Neuronal stem cell (in vitro differentiated cells): ENCODE results near the gene MEGF10.

Experiments
- DNase-seq: peaks from one replicate; pipeline ENCODE4 v3.0.0-alpha.2; 2013; ENCODE audit warnings: low spot score
- H2AFZ ChIP-seq: one replicate; pipeline ENCODE4 v1.6.1; 2013; ENCODE audit warnings: mild to moderate bottlenecking, low read length, inconsistent platforms
- H2AK5ac ChIP-seq: 2 replicates; pipeline ENCODE4 v1.6.1; 2013; ENCODE audit warnings: low read depth, mild to moderate bottlenecking, inconsistent platforms, low read length, moderate library complexity, mixed read lengths
- H2BK120ac ChIP-seq: 2 replicates; pipeline ENCODE4 v1.6.1; 2013; ENCODE audit warnings: low read depth, mild to moderate bottlenecking, inconsistent platforms, low read length, moderate library complexity, mixed read lengths
- H2BK12ac ChIP-seq: one replicate; pipeline ENCODE4 v1.6.1; 2013; ENCODE audit warnings: low read length, inconsistent platforms
- H2BK15ac ChIP-seq: 2 replicates; pipeline ENCODE4 v1.6.1; 2013; ENCODE audit warnings: mild to moderate bottlenecking, low read length, inconsistent platforms, mixed read lengths
- H2BK5ac ChIP-seq: one replicate; pipeline ENCODE4 v1.6.1; 2013; ENCODE audit warnings: inconsistent platforms, mild to moderate bottlenecking, low read length, moderate library complexity
- H3K14ac ChIP-seq: one replicate; pipeline ENCODE4 v1.6.1; 2013; ENCODE audit warnings: low read length, inconsistent platforms
- H3K18ac ChIP-seq: 2 replicates; pipeline ENCODE4 v1.6.1; 2013; ENCODE audit warnings: low read length, inconsistent platforms
- H3K23ac ChIP-seq: 2 replicates; pipeline ENCODE4 v1.6.1; 2013; ENCODE audit warnings: low read depth, mild to moderate bottlenecking, mixed read lengths, low read length, inconsistent platforms; ENCODE audit not compliant: poor library complexity
- H3K27ac ChIP-seq: replicated peaks from 3 replicates; pipeline ENCODE4 v1.5.1; 2013; ENCODE audit warnings: low read length, inconsistent platforms
- H3K27me3 ChIP-seq, 3 experiments: 2 replicates each; pipeline ENCODE4 v1.6.1; 2013; ENCODE audit warnings: low read length in 3 of 3, mild to moderate bottlenecking in 2 of 3, inconsistent platforms in 1 of 3, low read depth in 1 of 3, mixed read lengths in 1 of 3, moderate library complexity in 1 of 3; ENCODE audit not compliant: control insufficient read depth in 3 of 3, insufficient read depth in 3 of 3
- H3K36me3 ChIP-seq, 2 donors: replicated peaks in 1 of 2; 2 replicates each; pipeline ENCODE4 v1.6.1; 2013; ENCODE audit warnings: low read length in 2 of 2; ENCODE audit not compliant: control insufficient read depth in 2 of 2, insufficient read depth in 2 of 2
- H3K4ac ChIP-seq: 2 replicates; pipeline ENCODE4 v1.6.1; 2013; ENCODE audit warnings: inconsistent platforms, mild to moderate bottlenecking, low read length, moderate library complexity
- H3K4me1 ChIP-seq, 2 donors: 1 replicate in 1 of 2; 2 replicates in 1 of 2; pipeline ENCODE4 v1.6.1; 2013; ENCODE audit warnings: low read length in 2 of 2, low read depth in 1 of 2; ENCODE audit not compliant: control insufficient read depth in 2 of 2, insufficient read depth in 1 of 2
- H3K4me2 ChIP-seq: one replicate; pipeline ENCODE4 v1.6.1; 2013; ENCODE audit warnings: mild to moderate bottlenecking, low read length, inconsistent platforms; ENCODE audit not compliant: insufficient read depth, poor library complexity, severe bottlenecking
- H3K4me3 ChIP-seq, 2 donors: 2 replicates each; pipeline ENCODE4 v1.5.1; 2013; ENCODE audit warnings: low read length in 2 of 2, mild to moderate bottlenecking in 2 of 2, inconsistent platforms in 1 of 2, moderate library complexity in 1 of 2
- H3K79me1 ChIP-seq: one replicate; pipeline ENCODE4 v1.6.1; 2013; ENCODE audit warnings: low read depth, mild to moderate bottlenecking, inconsistent platforms, low read length, moderate library complexity
- H3K9ac ChIP-seq: one replicate; pipeline ENCODE4 v1.6.1; 2013; ENCODE audit warnings: mild to moderate bottlenecking, low read depth, low read length, inconsistent platforms; ENCODE audit not compliant: poor library complexity
- H3K9me3 ChIP-seq, 2 donors: replicated peaks in 1 of 2; 2 replicates each; pipeline versions ENCODE3 to v1.6.1; 2013; ENCODE audit warnings: low read length in 2 of 2, mild to moderate bottlenecking in 2 of 2, inconsistent platforms in 1 of 2, low read depth in 1 of 2, mixed read lengths in 1 of 2, moderate library complexity in 1 of 2; ENCODE audit not compliant: control insufficient read depth in 2 of 2, insufficient read depth in 1 of 2
- H4K8ac ChIP-seq: one replicate; pipeline ENCODE4 v1.6.1; 2013; ENCODE audit warnings: low read depth, mild to moderate bottlenecking, inconsistent platforms, low read length, moderate library complexity
- H4K91ac ChIP-seq: one replicate; pipeline ENCODE4 v1.6.1; 2013; ENCODE audit warnings: low read length, low read depth, mild to moderate bottlenecking, inconsistent platforms; ENCODE audit not compliant: poor library complexity
- WGBS, 2 donors: extraction: QIAGEN DNeasy Blood & Tissue Kit; methylation state at CpG; one replicate each; pipeline ENCODE4 v1.1.7; 2013; ENCODE audit warnings: missing lambda C conversion rate in 2 of 2, mixed read lengths in 1 of 2; ENCODE audit not compliant: insufficient read length in 2 of 2, insufficient replicate concordance in 1 of 2; ENCODE audit errors: extremely low coverage in 2 of 2; 5-methylcytosine and 5-hydroxymethylcytosine counted together

The MEGF10 gene

GRCh38 chr5:127302509-127302908 is 11.9 kb downstream of the MEGF10 start:
- H3K4me2 ChIP-seq = no peak overlapping the region
- H2BK120ac ChIP-seq = no peak overlapping the region
- H3K9ac ChIP-seq = no peak overlapping the region
- no peak overlapping the region for H3K27ac ChIP-seq
- no peak overlapping the region for H2BK15ac ChIP-seq
- H3K4ac ChIP-seq = no peak overlapping the region
- no peaks in the 10 kb centered on the region for H3K27me3 ChIP-seq
- H2AFZ ChIP-seq = no peak overlapping the region
- H3K4me1 ChIP-seq = peaks cover 8 to 31% of the 10 kb centered on the region in 2 donors
- no peak overlapping the region for H4K91ac ChIP-seq
- no peak overlapping the region for H2AK5ac ChIP-seq
- H2BK12ac ChIP-seq = no peak overlapping the region
- no peaks in the 10 kb centered on the region for H3K79me1 ChIP-seq
- no peak overlapping the region for H2BK5ac ChIP-seq
- WGBS, 2 donors = no CpG with 5 or more reads among the region's 4 CpGs
- no peak overlapping the region for H3K14ac ChIP-seq
- H3K23ac ChIP-seq = no peak overlapping the region
- no peak overlapping the region for H4K8ac ChIP-seq
- H3K36me3 ChIP-seq = no peaks in the 10 kb centered on the region
- DNase-seq = no peak
- H3K4me3 ChIP-seq = no peak overlapping the region
- H3K9me3 ChIP-seq = no peaks in the 10 kb centered on the region
- no peak overlapping the region for H3K18ac ChIP-seq

GRCh38 chr5:127303404-127303803 is 12.8 kb downstream of the MEGF10 start:
- H3K23ac ChIP-seq = no peak overlapping the region
- H3K36me3 ChIP-seq = no peaks in the 10 kb centered on the region
- H2AFZ ChIP-seq = no peak overlapping the region
- H2BK15ac ChIP-seq = no peak overlapping the region
- no peak overlapping the region for H3K4me3 ChIP-seq
- H3K18ac ChIP-seq = no peak overlapping the region
- no peak overlapping the region for H4K8ac ChIP-seq
- no CpG with 5 or more reads among the region's 1 CpG for WGBS, 2 donors
- DNase-seq = no peak
- no peak overlapping the region for H2BK5ac ChIP-seq
- H3K4me1 ChIP-seq = peaks cover 8 to 26% of the 10 kb centered on the region in 2 donors
- no peak overlapping the region for H3K4ac ChIP-seq
- H3K27ac ChIP-seq = no peak overlapping the region
- no peak overlapping the region for H3K4me2 ChIP-seq
- H3K27me3 ChIP-seq = no peaks in the 10 kb centered on the region
- H3K9me3 ChIP-seq = no peaks in the 10 kb centered on the region
- no peak overlapping the region for H3K9ac ChIP-seq
- no peaks in the 10 kb centered on the region for H3K79me1 ChIP-seq
- H2AK5ac ChIP-seq = no peak overlapping the region
- H2BK12ac ChIP-seq = no peak overlapping the region
- no peak overlapping the region for H3K14ac ChIP-seq
- H2BK120ac ChIP-seq = no peak overlapping the region
- no peak overlapping the region for H4K91ac ChIP-seq

GRCh38 chr5:127305493-127305892 is 14.9 kb downstream of the MEGF10 start:
- Histone ChIP-seq H2BK120ac (no peak overlapping the region), H3K18ac (no peak overlapping the region), H2BK5ac (no peak overlapping the region), H3K4ac (no peak overlapping the region), H3K4me3 (no peak overlapping the region), H3K36me3 (no peaks in the 10 kb centered on the region), H3K27ac (no peak overlapping the region), H2AK5ac (no peak overlapping the region), H2AFZ (no peak overlapping the region), H3K9ac (no peak overlapping the region), H4K8ac (no peak overlapping the region), H3K27me3 (no peaks in the 10 kb centered on the region), H4K91ac (no peak overlapping the region), H3K4me1 (peaks cover 6 to 7% of the 10 kb centered on the region in 2 donors), H3K79me1 (no peaks in the 10 kb centered on the region), H3K14ac (no peak overlapping the region), H3K9me3 (no peaks in the 10 kb centered on the region), H2BK12ac (no peak overlapping the region), H2BK15ac (no peak overlapping the region), H3K4me2 (no peak overlapping the region), H3K23ac (no peak overlapping the region)
- no CpG with 5 or more reads among the region's 2 CpGs for WGBS, 2 donors
- DNase-seq = no peak

GRCh38 chr5:127306036-127306435 is 15.4 kb downstream of the MEGF10 start:
- H3K27ac ChIP-seq = no peak overlapping the region
- H4K8ac ChIP-seq = no peak overlapping the region
- H3K4me2 ChIP-seq = no peak overlapping the region
- H3K18ac ChIP-seq = no peak overlapping the region
- H2BK120ac ChIP-seq = no peak overlapping the region
- no peak overlapping the region for H2BK15ac ChIP-seq
- H2AFZ ChIP-seq = no peak overlapping the region
- H3K23ac ChIP-seq = no peak overlapping the region
- no peak overlapping the region for H2BK5ac ChIP-seq
- no peak overlapping the region for H3K14ac ChIP-seq
- no peak for DNase-seq
- H3K4me1 ChIP-seq = peaks cover 5 to 6% of the 10 kb centered on the region in 2 donors
- no peak overlapping the region for H2BK12ac ChIP-seq
- no peak overlapping the region for H3K4ac ChIP-seq
- H3K79me1 ChIP-seq = no peaks in the 10 kb centered on the region
- H3K9ac ChIP-seq = no peak overlapping the region
- H4K91ac ChIP-seq = no peak overlapping the region
- H2AK5ac ChIP-seq = no peak overlapping the region
- H3K9me3 ChIP-seq = no peaks in the 10 kb centered on the region
- no peaks in the 10 kb centered on the region for H3K36me3 ChIP-seq
- no CpG with 5 or more reads among the region's 3 CpGs for WGBS, 2 donors
- H3K27me3 ChIP-seq = no peaks in the 10 kb centered on the region
- H3K4me3 ChIP-seq = no peak overlapping the region
